ENCODE measurements around the gene SLC46A2.

The SLC46A2 gene

DNA sequence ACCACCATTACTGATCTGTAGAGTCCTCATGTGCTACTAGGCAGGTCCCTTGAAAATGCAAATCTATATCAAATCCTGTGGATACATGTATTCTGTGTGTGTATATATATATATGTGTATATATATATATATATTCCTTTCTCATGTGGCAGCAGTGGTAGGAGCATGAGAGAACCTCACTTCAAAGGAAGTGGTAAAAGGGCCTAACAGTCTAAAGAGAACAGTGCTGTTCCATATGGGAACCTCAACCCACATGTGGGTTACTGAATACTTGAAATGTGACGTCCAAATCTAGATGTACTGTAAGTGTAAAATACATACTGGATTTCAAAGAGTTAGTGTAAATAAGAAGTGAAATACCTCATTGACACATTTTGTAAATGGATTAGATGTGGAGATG is 5.4 kb downstream of the SLC46A2 start:
- DNase-seq: no peak

DNA sequence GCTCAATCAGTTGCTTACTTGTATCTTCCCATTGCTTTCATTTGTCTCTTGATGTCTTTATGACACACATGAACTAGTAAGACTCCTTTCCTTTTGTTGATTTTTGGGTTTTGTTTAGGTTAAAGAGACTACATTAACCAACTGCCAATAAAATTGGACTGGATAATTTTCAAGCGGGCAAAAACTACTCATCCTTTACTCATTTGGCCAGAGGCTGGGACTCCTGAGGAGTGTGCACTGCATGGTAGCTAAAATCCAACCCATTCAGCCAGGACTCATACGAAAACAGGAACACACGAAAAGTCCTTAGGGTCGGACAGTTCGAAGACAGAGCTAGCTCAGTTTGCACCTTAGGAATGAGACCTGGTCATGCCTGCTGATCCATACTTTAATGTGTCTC is 6.0 kb downstream of the SLC46A2 start:
- no peak for DNase-seq

GRCh38 chr9:112884101-112884500 is 6.6 kb downstream of the SLC46A2 start:
- DNase-seq: no peak

DNA sequence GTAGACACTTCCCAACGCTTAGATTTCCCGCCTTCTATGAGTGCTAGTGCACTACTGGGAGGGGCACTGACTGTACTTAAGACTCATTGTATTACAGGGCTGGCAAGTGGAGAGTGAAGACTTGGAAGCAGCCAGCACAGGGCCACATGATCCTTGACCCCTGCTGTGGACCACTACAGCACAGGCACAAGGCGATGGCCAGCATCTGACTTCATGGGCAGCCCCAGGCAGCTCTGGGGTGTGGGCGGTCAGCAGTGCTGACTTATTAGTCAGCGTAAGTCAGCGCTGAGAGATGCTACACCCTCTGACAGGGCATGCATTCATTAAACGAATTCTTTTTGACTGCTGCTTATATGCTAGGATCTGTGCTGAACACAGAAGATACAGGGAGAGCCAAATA is 9.3 kb downstream of the SLC46A2 start:
- no peak for DNase-seq

DNA sequence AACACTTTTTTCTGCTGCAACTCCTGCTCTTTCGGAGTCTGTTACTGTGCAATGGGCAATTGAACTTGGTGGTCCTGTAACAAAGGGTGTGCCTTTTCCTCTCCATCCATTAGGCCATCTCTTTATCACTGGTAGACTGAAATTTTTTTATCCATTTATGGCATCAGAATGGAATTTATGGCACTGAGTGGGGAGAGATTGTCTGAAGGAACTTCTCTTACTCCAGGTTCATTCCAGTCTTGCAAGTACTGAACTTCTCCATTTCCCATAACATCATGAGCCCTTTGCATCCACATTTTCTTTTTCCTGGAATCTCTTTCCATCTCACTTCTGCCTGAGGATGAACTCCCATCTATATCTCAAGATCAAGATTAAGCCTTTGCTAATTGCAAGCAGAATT is 10.0 kb downstream of the SLC46A2 start:
- no peak for DNase-seq

GRCh38 chr9:112878752-112879151 is 11.9 kb downstream of the SLC46A2 start:
- no peak for DNase-seq

GRCh38 chr9:112873773-112874405 is 16.8 kb downstream of the SLC46A2 start:
- DNase-seq: no peak

- no peak for DNase-seq
Observed at GRCh38 chr9:112872019-112872418, 18.7 kb downstream of the SLC46A2 start.

- DNase-seq: no peak
Observed at GRCh38 chr9:112870556-112870955, 20.1 kb downstream of the SLC46A2 start.

GRCh38 chr9:112869917-112870316 is 20.8 kb downstream of the SLC46A2 start:
- no peak for DNase-seq

DNA sequence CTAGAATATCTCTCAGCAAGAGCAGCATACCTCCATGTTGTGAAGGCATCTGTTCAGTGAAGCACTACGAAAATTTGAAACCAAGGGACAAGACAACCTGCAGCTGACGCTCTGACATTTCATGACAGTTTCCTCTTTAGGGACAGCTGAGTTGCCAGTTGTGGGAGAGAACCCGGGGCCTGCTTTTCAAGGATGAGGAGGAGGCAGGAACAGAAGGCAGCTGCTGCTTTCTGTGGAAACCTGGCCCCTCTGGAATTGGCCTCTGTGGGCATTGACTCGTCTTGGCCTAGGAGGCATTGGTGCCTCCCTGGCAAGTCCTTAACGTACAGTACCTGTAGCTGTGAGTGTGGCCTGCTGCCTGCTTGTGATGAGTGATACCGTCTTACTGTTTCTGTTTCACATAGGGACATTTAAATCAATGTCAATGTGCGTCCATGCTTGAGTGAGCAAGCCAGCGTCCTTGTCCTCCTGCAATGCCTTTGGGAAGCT is 21.6 kb downstream of the SLC46A2 start:
- DNase-seq: no peak

GRCh38 chr9:112868461-112868860 is 22.2 kb downstream of the SLC46A2 start:
- DNase-seq: no peak

- DNase-seq: no peak
Observed at GRCh38 chr9:112867275-112867991, 23.2 kb downstream of the SLC46A2 start.

DNA sequence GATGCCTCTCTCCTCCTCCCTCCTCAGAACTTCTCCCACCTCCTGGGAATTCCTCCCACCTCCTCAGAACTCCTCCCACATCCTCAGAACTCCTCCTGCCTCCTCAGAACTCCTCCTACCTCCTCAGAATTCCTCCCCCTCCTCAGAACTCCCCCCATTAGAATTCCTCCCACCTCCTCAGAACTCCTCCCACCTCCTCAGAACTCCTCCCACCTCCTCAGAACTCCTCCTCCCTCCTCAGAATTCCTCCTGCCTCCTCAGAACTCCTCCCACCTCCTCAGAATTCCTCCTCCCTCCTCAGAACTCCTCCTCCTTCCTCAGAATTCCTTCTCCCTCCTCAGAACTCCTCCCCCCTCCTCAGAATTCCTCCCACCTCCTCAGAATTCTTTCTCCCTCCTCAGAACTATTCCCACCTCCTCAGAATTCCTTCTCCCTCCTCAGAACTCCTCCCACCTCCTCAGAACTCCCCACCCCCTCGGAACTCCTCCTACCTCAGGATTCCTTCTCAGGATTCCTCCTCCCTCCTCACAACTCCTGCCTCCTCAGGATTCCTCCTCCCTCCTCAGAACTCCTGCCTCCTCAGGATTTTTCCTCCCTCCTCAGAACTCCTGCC is 23.9 kb downstream of the SLC46A2 start:
- DNase-seq: no peak

DNA sequence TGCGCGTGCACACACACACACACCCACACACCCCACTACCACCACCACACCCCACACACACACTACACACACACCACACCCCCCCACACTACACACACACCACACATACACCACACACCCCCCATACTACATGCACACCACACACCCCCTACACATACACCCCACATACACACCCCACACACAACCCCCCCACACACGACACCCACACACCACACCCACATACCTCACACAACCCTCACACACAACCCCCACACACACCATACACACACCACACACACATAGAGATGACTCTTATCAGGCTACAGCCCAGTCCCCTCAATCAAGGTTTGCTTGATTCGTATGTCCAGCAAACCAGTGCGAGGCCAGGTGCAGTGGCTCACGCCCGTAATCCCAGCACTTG is 25.7 kb downstream of the SLC46A2 start:
- DNase-seq: no peak

DNA sequence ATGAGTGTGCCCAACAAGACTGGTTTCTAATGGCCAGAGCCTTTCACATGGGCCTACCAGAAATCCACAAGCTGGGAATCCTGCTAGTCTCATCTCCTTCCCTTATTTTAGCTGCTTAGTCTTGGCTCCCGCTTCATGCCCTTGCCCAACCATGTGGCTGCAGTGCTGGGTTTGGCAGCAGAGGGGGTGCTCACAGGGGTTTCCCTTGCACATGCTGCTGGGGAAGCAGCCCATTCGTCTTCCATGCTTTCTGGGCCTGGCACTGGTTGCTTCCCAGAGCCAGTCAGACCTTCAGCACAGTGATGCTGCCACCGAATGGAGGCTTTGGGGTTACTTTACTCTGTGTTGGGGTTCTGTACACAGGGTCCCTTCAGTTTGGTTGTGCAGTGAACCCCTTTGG is 26.3 kb downstream of the SLC46A2 start:
- DNase-seq: no peak

DNA sequence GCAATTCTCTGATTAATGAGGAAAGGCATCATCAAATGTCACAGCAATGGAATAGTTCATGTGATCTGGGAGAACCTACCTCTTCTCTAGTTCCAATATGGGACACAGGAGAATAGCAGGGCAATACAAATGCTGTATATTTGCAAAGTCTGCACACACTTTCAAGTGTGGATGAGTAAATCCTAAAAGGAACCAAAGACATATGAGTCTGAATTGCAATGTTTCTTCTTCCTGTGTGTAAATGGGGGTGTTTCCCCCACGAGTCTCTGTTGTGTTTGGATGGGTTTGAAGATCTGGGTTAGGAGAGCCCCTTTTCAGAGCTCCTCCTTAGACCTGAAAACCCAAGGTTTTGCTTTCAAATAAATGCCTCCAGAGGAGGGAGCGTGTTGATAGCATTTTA is 26.9 kb downstream of the SLC46A2 start:
- DNase-seq: no peak

- DNase-seq: peak; percentile 76 to 84
Observed at GRCh38 chr9:112863214-112863613, 27.5 kb downstream of the SLC46A2 start.

- peak; percentile 68 to 69 for DNase-seq
Observed at GRCh38 chr9:112861638-112862555, 28.8 kb downstream of the SLC46A2 start.

DNA sequence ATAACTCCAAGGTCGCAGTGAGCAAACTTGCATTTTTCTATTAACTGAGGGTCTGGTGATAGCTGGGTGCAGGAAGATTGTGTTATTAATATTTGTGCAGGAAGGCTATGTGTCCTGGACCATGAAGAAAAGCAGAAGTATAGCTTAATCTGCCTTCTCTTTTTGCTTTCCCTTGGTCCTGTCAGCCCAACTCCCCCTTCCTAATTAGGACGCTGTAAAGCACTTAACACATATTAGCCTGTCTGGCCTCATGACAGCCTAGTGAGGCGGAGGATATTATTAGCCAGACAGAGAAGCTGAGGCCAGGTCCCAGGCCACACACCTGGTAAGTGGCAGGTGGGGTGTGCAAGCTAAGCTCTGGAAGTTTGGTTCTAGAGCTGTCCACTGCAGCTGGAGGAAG is 29.5 kb downstream of the SLC46A2 start:
- peak; percentile 49 to 57 for DNase-seq

DNA sequence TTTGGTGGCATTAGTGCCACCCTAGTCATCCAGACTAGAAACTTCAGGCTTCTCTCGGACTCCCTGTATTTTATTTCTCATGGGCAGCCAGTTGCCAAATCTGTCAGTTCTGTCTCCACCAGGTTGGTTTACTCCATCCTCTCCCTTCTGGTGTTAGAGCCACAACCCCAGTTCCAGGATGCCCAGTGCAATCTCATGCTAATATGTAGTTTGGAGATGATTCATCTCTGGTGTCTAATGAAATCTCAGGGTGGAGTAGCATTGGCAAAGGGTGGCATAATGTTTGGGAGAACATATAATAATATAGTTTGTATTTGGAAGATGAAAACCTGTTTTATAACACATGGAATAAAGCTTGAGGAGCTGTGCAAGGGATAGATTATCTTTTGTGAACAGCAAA is 30.2 kb downstream of the SLC46A2 start:
- DNase-seq: no peak

GRCh38 chr9:112858625-112859147 is 32.0 kb downstream of the SLC46A2 start:
- peak; percentile 90 to 95 for DNase-seq

- DNase-seq: no peak
Observed at GRCh38 chr9:112858005-112858404, 32.7 kb downstream of the SLC46A2 start.
